Fibroblast of villous mesenchyme (primary cell): ENCODE measurements around the gene ZBTB16. TPM values are rescaled to one million over a fixed set of nuclear protein-coding genes. Genes with fewer than 3 reads are reported as not detected.
A peak's percentile ranks its signal among the peaks of the same experiment; 100 is the strongest.

ENCODE experiments used
- DNase-seq: peaks from one replicate; pipeline ENCODE4 v3.0.0-alpha.2; 2010; ENCODE audit warnings: low read depth
- H3K4me3 ChIP-seq: 2 replicates; pipeline ENCODE4 v1.5.1; 2011; ENCODE audit warnings: low read depth, mild to moderate bottlenecking, low read length
- CTCF ChIP-seq: IDR thresholded peaks from 2 replicates; pipeline ENCODE4 v1.5.1; 2012; ENCODE audit warnings: low read depth, mild to moderate bottlenecking, low read length; ENCODE audit not compliant: insufficient read depth
- total RNA-seq: library from RNA; depleted of rRNA; stranded (reverse); fragments of >200 nt; gene quantifications from 2 replicates; pipeline ENCODE4 v1.2.3, GENCODE V29; 2012

ZBTB16 gene
- total RNA-seq, 1 donor = 0.86 TPM

DNA sequence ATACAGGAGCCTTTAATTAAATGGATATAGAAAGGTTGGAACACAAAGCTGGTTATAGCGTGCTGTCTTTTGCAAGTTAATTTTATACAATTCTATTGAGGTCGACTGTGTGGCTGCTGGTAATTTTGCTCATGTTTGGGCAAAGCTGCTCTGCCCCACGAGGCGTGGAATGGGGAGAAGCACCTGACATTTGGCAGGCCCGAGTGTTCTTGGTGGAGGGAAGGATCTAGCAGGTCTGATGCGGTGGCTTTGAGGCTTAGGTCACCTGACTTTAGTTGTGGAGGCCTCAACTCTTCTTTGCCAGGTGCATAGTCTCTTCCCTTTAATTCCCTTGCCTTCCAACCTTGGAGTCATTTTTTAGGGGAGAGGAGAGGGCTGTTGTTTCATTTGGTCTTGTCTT is 97.3 kb downstream of the ZBTB16 start:
- no peak for DNase-seq

GRCh38 chr11:114157476-114158050 is 98.1 kb downstream of the ZBTB16 start:
- no peak for TF ChIP-seq CTCF
- no peak for DNase-seq
- no peak overlapping the region for H3K4me3 ChIP-seq

More for the DNA sequence above, 97.3 kb downstream of the ZBTB16 start:
- no peak overlapping the region for H3K4me3 ChIP-seq
- no peak for TF ChIP-seq CTCF

- H3K4me3 ChIP-seq = no peak overlapping the region
- DNase-seq = no peak
- no peak for TF ChIP-seq CTCF
Observed at GRCh38 chr11:114158421-114158820, 98.9 kb downstream of the ZBTB16 start.

GRCh38 chr11:114158886-114159285 is 99.4 kb downstream of the ZBTB16 start:
- no peak for TF ChIP-seq CTCF
- DNase-seq = no peak
- H3K4me3 ChIP-seq = no peak overlapping the region

DNA sequence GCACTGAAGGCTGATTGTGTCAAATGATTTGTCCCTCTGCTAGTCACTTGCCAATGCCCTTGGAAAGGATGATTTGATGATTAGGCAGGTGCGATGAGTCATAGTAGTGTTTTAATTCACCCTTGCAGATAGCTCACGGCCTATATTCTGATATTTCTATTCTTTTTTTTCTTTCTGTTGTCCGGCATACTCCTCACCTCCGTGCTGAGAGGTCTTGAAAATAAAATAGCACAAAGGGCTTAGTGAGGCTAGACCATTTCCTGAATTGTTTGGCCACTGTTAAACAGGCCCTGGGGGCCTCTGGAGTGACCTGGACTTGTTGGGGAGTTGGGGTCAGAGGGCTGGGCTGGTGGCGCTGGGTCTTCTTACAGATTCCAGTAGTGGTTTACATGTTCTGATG is 99.8 kb downstream of the ZBTB16 start:
- TF ChIP-seq CTCF = no peak
- peak; percentile 69 for DNase-seq

GRCh38 chr11:114159802-114160632 is 100.5 kb downstream of the ZBTB16 start:
- TF ChIP-seq CTCF = no peak
- DNase-seq = peak; percentile 99
- H3K4me3 ChIP-seq = peak overlapping the region; percentile 31

More for the DNA sequence above, 99.8 kb downstream of the ZBTB16 start:
- no peak overlapping the region for H3K4me3 ChIP-seq
